Left cardiac atrium (tissue), 2 donors: ENCODE data around the gene PEX11G. TPM values are rescaled to one million over a fixed set of nuclear protein-coding genes. Genes with fewer than 3 reads are reported as not detected.

Source experiments
- total RNA-seq, 2 donors: library from RNA; stranded (reverse); fragmentation: NEBNext Ultra II Directional; extraction: Animal tissue kit (Norgen Biotek cat#: 25700); gene quantifications; one replicate each; pipeline ENCODE4 v1.2.1, GENCODE V29; 2021
- donor health status: DM: no; HTN: yes; CAD: no; lungs with severe emphysema.
- donor health status: DM: yes; HTN: yes; CAD: no.

Gene PEX11G
- total RNA-seq, 2 donors from 2014 or later, result 1.2 to 2.0 TPM

Other genes starting within 250 kb of the PEX11G start
- gene INSR, start 194.6 kb downstream of the PEX11G start, total RNA-seq, result 10 to 100 TPM; 44.6 to 52.9 TPM
- 10 to 100 TPM in 1 of 2 donors, 1 to 10 TPM in 1; 9.9 to 11.7 TPM for gene ARHGEF18, start 140.1 kb downstream of the PEX11G start, total RNA-seq
- 10 to 100 TPM; 75.3 to 82.4 TPM for gene ZNF358, start 27.1 kb upstream of the PEX11G start, total RNA-seq
- 10 to 100 TPM; 21.2 to 25.0 TPM for gene MCOLN1, start 33.6 kb upstream of the PEX11G start, total RNA-seq
- gene PNPLA6, start 46.7 kb upstream of the PEX11G start, total RNA-seq, result 10 to 100 TPM; 59.2 to 61.7 TPM
- 1 to 10 TPM in 1 of 2 donors, under 1 TPM in 1; 0.73 to 2.0 TPM for gene CAMSAP3, start 106.8 kb upstream of the PEX11G start, total RNA-seq
- gene XAB2, start 140.5 kb upstream of the PEX11G start, total RNA-seq, result 10 to 100 TPM; 18.1 to 24.1 TPM
- gene PET100, start 140.8 kb upstream of the PEX11G start, total RNA-seq, result 100 to 1,000 TPM; 150 to 152 TPM
- not detected for gene PCP2, start 144.7 kb upstream of the PEX11G start, total RNA-seq
- 10 to 100 TPM; 13.5 to 18.2 TPM for gene STXBP2, start 148.1 kb upstream of the PEX11G start, total RNA-seq
- 1 to 10 TPM; 1.4 to 1.6 TPM for gene RETN, start 180.0 kb upstream of the PEX11G start, total RNA-seq
- 1 to 10 TPM; 1.2 to 1.7 TPM for gene MCEMP1, start 188.1 kb upstream of the PEX11G start, total RNA-seq
- gene TRAPPC5, start 191.8 kb upstream of the PEX11G start, total RNA-seq, result 100 to 1,000 TPM in 1 of 2 donors, 10 to 100 TPM in 1; 82.6 to 108 TPM
- 1 to 10 TPM in 1 of 2 donors, under 1 TPM in 1; 0.31 to 1.7 TPM for gene FCER2, start 213.1 kb upstream of the PEX11G start, total RNA-seq
- gene CLEC4G, start 243.1 kb upstream of the PEX11G start, total RNA-seq, result 1 to 10 TPM; 2.6 to 7.3 TPM